ENCODE results near the gene RHPN2.
"Not testable (repeated sequence)": the region's sequence is repeated elsewhere in the genome, so short reads cannot be mapped to it uniquely, and the experiment has no call there.

Gene RHPN2

DNA sequence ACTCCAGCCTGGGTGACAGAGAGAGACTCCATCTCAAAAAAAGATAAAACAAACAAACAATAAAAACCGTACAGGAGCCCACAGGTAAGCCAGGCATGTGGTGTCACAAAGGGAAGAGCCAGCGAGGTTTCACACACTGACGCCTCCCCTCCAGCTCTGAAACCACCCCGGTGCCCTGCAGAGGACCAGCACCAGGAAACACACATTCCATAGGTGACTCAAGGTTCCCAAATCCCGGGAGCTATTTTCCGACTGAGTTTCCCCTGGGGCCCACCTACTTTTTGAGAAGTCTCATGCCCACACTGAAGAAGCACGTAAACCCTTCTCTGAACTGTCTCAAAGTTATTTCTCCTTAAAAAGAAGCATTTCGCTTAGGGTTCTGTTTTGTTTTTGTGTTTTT is 40.3 kb downstream of the RHPN2 start:
- H3K4me3 ChIP-seq (ENCODE audit: low read length), result no peak overlapping the region
- H4K20me1 ChIP-seq (ENCODE audit: control insufficient read depth, insufficient read depth, low read depth, low read length), result no peaks in the 10 kb centered on the region
- H3F3A ChIP-seq (ENCODE audit: control insufficient read depth, insufficient read depth), result no peaks in the 10 kb centered on the region
- no peak overlapping the region for H3K4me2 ChIP-seq (ENCODE audit: low read length)
- no peaks in the 10 kb centered on the region for H3K9me2 ChIP-seq (replicated peaks; ENCODE audit: control insufficient read depth, low read length)
- no peak for TF ChIP-seq EZH2phosphoT487 (IDR thresholded peaks at IDR 0.05; ENCODE audit: borderline replicate concordance, low read length)
- TF ChIP-seq CTCF (IDR thresholded peaks at IDR 0.05; ENCODE audit: low read depth, low read length, poor library complexity, severe bottlenecking), result no peak
- no peak overlapping the region for H3K27ac ChIP-seq (ENCODE audit: low read depth, low read length)
- H3K4me1 ChIP-seq (ENCODE audit: control insufficient read depth, low read length), result no peaks in the 10 kb centered on the region
- no peaks in the 10 kb centered on the region for H3K27me3 ChIP-seq (ENCODE audit: control insufficient read depth, low read length)
- H3K36me3 ChIP-seq (ENCODE audit: control insufficient read depth, low read length), result no peaks in the 10 kb centered on the region
- no peaks in the 10 kb centered on the region for H3K79me2 ChIP-seq (ENCODE audit: control insufficient read depth, low read length)
- H3K9me3 ChIP-seq (ENCODE audit: control insufficient read depth, insufficient read depth, low read length), result no peaks in the 10 kb centered on the region

- Histone ChIP-seq H3K4me1 (ENCODE audit: control insufficient read depth, low read length) (no peaks in the 10 kb centered on the region), H3K27ac (ENCODE audit: low read depth, low read length) (no peak overlapping the region), H3K4me2 (ENCODE audit: low read length) (no peak overlapping the region), H3F3A (ENCODE audit: control insufficient read depth, insufficient read depth) (no peaks in the 10 kb centered on the region), H3K36me3 (ENCODE audit: control insufficient read depth, low read length) (no peaks in the 10 kb centered on the region), H3K9me2 (replicated peaks; ENCODE audit: control insufficient read depth, low read length) (no peaks in the 10 kb centered on the region), H3K4me3 (ENCODE audit: low read length) (no peak overlapping the region), H3K79me2 (ENCODE audit: control insufficient read depth, low read length) (no peaks in the 10 kb centered on the region), H4K20me1 (ENCODE audit: control insufficient read depth, insufficient read depth, low read depth, low read length) (no peaks in the 10 kb centered on the region), H3K27me3 (ENCODE audit: control insufficient read depth, low read length) (no peaks in the 10 kb centered on the region), H3K9me3 (ENCODE audit: control insufficient read depth, insufficient read depth, low read length) (no peaks in the 10 kb centered on the region)
- TF ChIP-seq CTCF (IDR thresholded peaks at IDR 0.05; ENCODE audit: low read depth, low read length, poor library complexity, severe bottlenecking) (peak; percentile 25), EZH2phosphoT487 (IDR thresholded peaks at IDR 0.05; ENCODE audit: borderline replicate concordance, low read length) (no peak)
Observed at GRCh38 chr19:33022472-33023116, 42.1 kb downstream of the RHPN2 start.

- H3K4me3 ChIP-seq (ENCODE audit: low read length); H3K27me3 ChIP-seq (ENCODE audit: control insufficient read depth, low read length); H3K4me2 ChIP-seq (ENCODE audit: low read length); H3K36me3 ChIP-seq (ENCODE audit: control insufficient read depth, low read length); H3K79me2 ChIP-seq (ENCODE audit: control insufficient read depth, low read length); H3F3A ChIP-seq (ENCODE audit: control insufficient read depth, insufficient read depth); H3K9me2 ChIP-seq (replicated peaks; ENCODE audit: control insufficient read depth, low read length); H3K9me3 ChIP-seq (ENCODE audit: control insufficient read depth, insufficient read depth, low read length); H3K4me1 ChIP-seq (ENCODE audit: control insufficient read depth, low read length); H3K27ac ChIP-seq (ENCODE audit: low read depth, low read length); H4K20me1 ChIP-seq (ENCODE audit: control insufficient read depth, insufficient read depth, low read depth, low read length): not testable (repeated sequence)
Observed at GRCh38 chr19:33010891-33011290, 53.8 kb downstream of the RHPN2 start.

DNA sequence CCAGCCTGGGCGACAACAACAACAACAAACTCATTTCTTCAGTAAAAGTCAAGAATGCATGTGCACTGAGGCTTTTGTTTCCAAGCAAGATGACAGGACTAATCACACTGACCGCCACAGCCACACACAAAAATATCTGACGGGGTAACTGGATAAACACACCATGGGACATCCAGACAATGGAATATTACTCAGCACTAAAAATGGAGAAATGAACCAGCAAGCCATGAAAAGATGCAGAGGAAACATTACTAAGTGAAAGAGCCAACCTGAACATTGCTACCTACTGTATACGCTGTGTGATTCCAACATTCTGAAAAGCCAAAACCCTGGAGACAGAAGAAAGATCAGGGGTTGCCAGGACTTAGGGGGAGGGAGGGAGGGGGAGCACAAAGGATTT is 56.0 kb downstream of the RHPN2 start:
- H3K4me1 ChIP-seq (ENCODE audit: control insufficient read depth, low read length), result no peaks in the 10 kb centered on the region
- H3K36me3 ChIP-seq (ENCODE audit: control insufficient read depth, low read length), result peaks cover 4% of the 10 kb centered on the region; the same call in 1 of the 2 replicates
- TF ChIP-seq CTCF (IDR thresholded peaks at IDR 0.05; ENCODE audit: low read depth, low read length, poor library complexity, severe bottlenecking) (no peak), EZH2phosphoT487 (IDR thresholded peaks at IDR 0.05; ENCODE audit: borderline replicate concordance, low read length) (no peak)
- no peaks in the 10 kb centered on the region for H3K9me3 ChIP-seq (ENCODE audit: control insufficient read depth, insufficient read depth, low read length)
- H3K27me3 ChIP-seq (ENCODE audit: control insufficient read depth, low read length), result no peaks in the 10 kb centered on the region
- no peaks in the 10 kb centered on the region for H3K79me2 ChIP-seq (ENCODE audit: control insufficient read depth, low read length)
- H3K4me3 ChIP-seq (ENCODE audit: low read length), result no peak overlapping the region
- H3F3A ChIP-seq (ENCODE audit: control insufficient read depth, insufficient read depth), result no peaks in the 10 kb centered on the region
- H3K27ac ChIP-seq (ENCODE audit: low read depth, low read length), result no peak overlapping the region
- no peaks in the 10 kb centered on the region for H3K9me2 ChIP-seq (replicated peaks; ENCODE audit: control insufficient read depth, low read length)
- H4K20me1 ChIP-seq (ENCODE audit: control insufficient read depth, insufficient read depth, low read depth, low read length), result no peaks in the 10 kb centered on the region
- no peak overlapping the region for H3K4me2 ChIP-seq (ENCODE audit: low read length)
